ENCODE results near the gene TAS2R46.
"Not testable (repeated sequence)": the region's sequence is repeated elsewhere in the genome, so short reads cannot be mapped to it uniquely, and the experiment has no call there.

The TAS2R46 gene, protein sequence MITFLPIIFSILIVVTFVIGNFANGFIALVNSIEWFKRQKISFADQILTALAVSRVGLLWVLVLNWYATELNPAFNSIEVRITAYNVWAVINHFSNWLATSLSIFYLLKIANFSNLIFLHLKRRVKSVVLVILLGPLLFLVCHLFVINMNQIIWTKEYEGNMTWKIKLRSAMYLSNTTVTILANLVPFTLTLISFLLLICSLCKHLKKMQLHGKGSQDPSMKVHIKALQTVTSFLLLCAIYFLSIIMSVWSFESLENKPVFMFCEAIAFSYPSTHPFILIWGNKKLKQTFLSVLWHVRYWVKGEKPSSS

GRCh38 chr12:11062194-11062593 lies at the start of gene TAS2R46:
Gene TAS2R46 (minus strand): TSS chr12:11062294. CDS start chr12:11062294, 0 bp downstream.
- not testable (repeated sequence) for DNase-seq (ENCODE audit: low spot score)

- not testable (repeated sequence) for DNase-seq (ENCODE audit: low spot score)
Measured at GRCh38 chr12:11111213-11111612, 49.1 kb upstream of the TAS2R46 start.

- no peak for DNase-seq (ENCODE audit: low spot score)
Measured at GRCh38 chr12:11108862-11109261, 46.8 kb upstream of the TAS2R46 start.

- DNase-seq (ENCODE audit: low spot score): no peak
Measured at GRCh38 chr12:11107719-11108118, 45.6 kb upstream of the TAS2R46 start.

GRCh38 chr12:11106288-11106687 lies 44.2 kb upstream of the TAS2R46 start:
- DNase-seq (ENCODE audit: low spot score): no peak

- no peak for DNase-seq (ENCODE audit: low spot score)
Measured at GRCh38 chr12:11105546-11105945, 43.5 kb upstream of the TAS2R46 start.

DNA sequence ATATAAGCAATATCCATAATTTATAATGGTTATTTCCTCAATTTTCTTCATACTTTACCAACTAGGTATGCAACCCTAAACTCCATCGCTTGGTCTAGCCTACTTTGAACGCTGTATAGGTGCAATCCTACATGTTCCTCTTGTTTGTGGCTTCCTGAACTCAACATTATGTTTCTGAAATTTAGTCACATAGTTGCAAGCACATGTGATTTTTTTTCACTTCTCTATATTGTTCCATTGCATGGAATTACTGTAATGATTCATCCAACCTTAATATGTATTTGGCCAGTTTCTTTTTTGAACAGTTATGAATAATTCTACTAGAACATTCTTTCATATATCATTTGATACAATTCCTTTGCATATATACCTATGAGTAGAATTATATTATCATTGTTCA lies 32.8 kb upstream of the TAS2R46 start:
- not testable (repeated sequence) for DNase-seq (ENCODE audit: low spot score)

GRCh38 chr12:11092128-11092527 lies 30.0 kb upstream of the TAS2R46 start, which contains the start of gene TAS2R43:
Gene TAS2R43 (minus strand): TSS chr12:11092313. CDS start chr12:11092229, 84 bp downstream.
- no peak for DNase-seq (ENCODE audit: low spot score)

DNA sequence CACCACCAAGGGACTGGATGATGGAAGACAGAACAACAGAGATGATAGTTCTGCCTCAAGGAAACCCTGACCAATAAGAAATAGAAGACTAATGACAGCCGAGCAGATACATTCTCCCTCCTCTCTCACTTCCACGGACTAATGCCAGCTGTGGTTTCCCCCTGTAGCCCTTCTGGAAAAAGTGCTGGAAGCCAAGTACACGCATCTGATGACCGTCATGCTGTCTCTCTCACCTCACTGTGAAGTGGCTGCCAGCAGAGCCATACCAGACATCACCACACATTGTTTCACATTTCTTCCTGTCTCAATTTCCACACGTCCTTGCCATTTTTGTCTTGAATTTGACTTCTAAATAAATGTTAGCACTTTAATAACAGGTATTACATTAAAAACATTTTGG lies 27.2 kb upstream of the TAS2R46 start:
- no peak for DNase-seq (ENCODE audit: low spot score)

DNA sequence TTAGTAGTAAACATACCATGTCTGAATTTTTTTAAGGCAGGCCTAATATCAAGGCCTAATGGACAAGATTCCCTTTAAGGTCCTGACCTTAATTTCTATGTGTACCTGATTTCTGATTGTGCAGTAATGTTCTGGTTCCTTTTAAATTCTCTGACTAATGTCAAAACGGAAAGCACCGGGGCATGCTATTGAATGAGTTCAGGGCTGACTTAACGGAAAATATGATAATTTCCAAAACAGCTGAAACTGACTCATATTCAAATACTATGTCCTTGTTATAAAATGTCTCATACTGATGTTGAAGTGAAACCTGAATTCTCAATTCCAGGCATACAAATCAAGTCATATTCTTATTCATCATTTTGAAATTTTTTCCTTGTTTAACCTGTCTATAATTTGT lies 23.3 kb upstream of the TAS2R46 start:
- no peak for DNase-seq (ENCODE audit: low spot score)

DNA sequence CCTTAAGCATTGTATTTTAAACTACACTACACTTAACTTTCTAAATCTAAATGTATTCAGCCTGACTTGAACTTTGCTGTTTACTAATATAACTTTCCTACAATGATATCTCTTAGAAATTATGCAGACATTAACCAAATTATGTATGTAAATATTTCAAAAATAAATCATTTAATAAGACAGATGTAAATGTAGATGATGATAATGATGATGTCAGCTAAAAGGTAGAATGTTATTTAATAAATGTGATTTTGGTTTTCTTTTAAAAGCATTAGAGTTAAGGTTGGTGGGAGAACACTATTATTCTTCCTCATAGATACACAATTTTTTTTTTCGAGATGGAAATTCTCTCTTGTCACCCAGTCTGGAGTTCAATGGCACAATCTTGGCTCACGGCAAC lies 19.9 kb upstream of the TAS2R46 start:
- DNase-seq (ENCODE audit: low spot score): no peak

GRCh38 chr12:11078246-11078645 lies 16.2 kb upstream of the TAS2R46 start:
- DNase-seq (ENCODE audit: low spot score): no peak

DNA sequence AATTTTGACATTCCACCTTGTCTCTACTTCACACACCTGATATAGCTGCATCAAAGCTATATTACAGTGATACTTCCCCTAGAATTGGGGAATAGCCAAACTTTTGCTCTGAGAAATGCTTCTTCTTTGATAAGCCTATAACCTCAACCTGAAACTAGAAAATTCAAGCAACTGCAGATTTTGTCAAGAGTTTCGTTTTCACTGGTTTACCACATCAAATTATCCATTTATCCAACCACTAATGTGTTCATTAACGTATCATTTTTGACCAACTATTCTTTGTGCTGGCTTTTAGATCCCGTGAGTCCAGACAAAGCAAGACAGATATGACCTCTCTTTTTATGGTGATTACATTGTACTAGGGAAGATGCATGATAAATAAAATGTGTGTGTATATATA lies 13.5 kb upstream of the TAS2R46 start:
- DNase-seq (ENCODE audit: low spot score): no peak

DNA sequence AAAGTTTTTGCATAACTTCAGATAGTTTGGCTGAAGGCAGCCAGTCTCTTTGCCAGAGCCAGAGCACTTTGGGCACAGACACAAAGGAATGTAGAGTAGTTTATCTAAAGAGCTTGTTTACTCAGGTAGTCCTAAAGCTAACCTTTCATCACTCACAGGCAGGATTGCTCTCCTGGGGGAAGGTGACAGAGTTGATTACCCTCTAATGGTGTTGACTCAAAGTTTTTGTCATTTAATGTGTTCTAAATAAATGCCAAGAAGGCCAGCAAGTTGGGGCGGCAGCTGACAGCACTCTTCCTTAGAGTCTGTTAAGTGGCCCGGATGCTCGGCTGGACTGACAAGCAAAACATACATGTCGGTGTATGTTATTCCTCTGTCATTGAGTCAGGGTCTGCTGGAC lies 9.3 kb upstream of the TAS2R46 start:
- no peak for DNase-seq (ENCODE audit: low spot score)

GRCh38 chr12:11070999-11071398 lies 8.9 kb upstream of the TAS2R46 start:
- DNase-seq (ENCODE audit: low spot score): no peak

DNA sequence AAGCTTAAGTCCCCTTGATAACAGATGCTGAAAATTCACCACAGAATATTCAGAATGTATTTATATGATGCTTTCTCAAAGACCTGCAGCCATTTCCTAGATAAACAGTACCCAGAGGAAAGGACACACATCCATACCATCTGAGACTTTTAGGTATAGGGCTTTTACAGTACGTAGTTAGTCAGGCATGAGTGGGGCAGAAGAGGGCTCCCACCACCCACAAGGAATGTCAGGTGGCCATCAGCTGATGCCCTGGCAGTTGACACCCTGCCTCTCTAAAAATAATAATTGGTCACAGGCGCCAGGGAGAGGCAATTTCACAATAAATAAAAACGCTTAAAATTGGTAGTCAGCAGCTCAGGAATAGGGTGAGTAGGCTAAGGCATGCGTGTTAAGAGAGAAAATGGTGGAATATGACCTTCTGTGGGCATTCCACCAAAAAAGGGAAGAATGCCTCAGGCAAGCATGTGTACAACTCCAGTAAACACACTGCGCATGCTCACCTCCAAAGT lies 7.8 kb upstream of the TAS2R46 start:
- no peak for DNase-seq (ENCODE audit: low spot score)

DNA sequence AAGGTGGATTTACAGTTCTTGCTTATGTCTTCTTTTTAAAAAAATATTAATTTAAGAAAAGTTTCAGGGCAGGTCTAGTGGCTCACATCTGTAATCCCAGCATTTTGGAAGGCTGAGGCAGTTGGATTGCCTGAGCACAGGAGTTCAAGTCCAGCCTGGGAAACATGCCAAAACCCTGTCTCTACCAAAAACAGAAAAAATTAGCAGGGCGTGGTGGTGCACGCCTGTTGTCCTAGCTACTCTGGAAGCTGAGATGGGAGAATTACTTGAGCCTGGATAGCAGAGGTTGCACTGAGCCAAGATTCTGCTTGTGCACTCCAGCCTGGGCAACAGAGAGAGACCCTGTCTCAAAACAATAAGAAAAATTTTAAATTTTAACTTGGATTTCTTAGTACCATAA lies 5.4 kb upstream of the TAS2R46 start:
- DNase-seq (ENCODE audit: low spot score): no peak

DNA sequence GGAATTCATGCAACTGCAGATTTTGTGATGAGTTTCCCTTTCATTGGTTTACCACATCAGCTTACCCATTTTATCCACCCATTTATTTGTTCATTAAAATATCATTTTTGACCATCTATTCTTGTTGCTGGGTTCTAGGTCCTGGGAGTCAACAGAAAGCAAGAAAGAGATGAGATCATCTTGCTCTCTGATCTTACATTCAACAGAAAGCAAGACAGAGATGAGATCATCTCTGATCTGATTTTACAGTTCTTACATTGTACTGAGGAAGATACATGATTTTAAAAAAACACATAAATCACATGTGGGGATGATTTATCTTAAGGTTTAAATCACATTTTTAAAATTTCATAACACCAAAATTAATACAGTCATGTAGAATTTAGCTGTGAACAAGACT lies 2.3 kb downstream of the TAS2R46 start:
- no peak for DNase-seq (ENCODE audit: low spot score)

- no peak for DNase-seq (ENCODE audit: low spot score)
Measured at GRCh38 chr12:11059041-11059440, 3.1 kb downstream of the TAS2R46 start.

GRCh38 chr12:11055306-11055705 lies 6.8 kb downstream of the TAS2R46 start:
- no peak for DNase-seq (ENCODE audit: low spot score)

DNA sequence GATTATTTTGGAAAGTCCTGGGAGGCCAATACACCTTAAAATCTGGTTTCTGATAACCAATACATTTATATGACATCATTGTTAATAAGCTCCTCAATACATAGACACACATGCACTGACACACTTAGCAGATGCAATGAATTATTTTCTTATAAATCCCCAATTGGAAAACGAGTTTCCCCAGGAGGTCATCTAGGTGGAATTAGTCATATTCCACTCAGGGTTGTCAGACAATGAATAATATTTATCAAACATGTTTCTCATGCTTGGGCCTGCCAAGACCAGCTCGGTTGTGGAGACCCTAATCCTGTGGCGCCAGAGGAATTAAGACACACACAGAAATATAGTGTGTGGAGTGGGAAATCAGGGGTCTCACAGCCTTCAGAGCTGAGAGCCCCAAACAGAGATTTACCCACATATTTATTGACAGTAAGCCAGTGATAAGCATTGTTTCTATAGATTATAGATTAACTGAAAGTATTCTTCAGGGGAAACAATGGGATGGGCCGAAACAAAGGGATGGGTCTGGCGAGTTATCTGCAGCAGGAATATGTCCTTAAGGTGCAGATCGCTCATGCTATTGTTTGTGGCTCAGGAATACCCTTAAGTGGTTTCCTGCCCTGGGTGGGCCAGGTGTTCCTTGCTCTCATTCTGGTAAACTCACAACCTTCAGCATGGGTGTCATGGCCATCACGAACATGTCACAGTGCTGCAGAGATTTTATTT lies 12.1 kb downstream of the TAS2R46 start:
- not testable (repeated sequence) for DNase-seq (ENCODE audit: low spot score)

DNA sequence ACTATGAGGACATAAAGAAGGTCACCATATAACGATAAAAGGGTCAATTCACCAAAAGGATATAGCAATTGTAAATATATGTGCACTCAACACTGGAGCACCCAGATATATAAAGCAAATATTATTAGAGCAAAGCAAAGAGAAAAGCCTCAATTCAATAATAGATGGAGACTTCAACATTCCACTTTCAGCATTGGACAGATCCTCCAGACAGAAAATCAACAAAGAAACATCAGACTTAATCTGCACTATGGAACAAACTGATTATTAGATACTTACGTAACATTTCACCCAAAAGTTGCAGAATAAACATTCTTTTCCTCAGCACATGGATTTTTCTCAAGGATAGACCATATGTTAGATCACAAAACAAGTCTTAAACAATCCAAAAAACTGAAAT lies 20.7 kb downstream of the TAS2R46 start:
- not testable (repeated sequence) for DNase-seq (ENCODE audit: low spot score)

GRCh38 chr12:11040162-11040561 lies 21.9 kb downstream of the TAS2R46 start:
- no peak for DNase-seq (ENCODE audit: low spot score)
